SIG-M5 treated with dmso at 0.1 percent for 504 hours (cell line): ENCODE results near the gene ST7L.

Source experiments
- DNase-seq: peaks from one replicate; lab custom pipeline; 2025; ENCODE audit not compliant: unreplicated experiment; lab: John Stamatoyannopoulos, UW

ST7L gene

DNA sequence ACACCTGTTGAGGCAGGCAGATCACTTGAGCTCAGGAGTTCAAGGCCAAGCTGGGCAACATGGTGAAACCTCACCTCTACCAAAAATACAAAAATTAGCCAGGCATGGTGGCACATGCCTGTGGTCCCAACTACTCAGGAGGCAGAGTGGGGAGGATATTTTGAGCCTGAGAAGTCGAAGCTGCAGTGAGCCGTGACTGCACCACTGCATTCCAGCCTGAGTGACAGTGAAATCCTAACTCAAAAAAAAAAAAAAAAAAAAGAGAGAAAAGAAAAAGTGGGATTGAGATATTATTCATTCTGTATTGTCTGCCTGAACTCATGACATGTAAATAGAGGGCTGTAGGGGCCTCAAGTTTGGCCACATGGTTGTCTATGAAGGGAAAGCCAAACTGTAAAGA is 72.9 kb downstream of the ST7L start:
- DNase-seq = no peak

DNA sequence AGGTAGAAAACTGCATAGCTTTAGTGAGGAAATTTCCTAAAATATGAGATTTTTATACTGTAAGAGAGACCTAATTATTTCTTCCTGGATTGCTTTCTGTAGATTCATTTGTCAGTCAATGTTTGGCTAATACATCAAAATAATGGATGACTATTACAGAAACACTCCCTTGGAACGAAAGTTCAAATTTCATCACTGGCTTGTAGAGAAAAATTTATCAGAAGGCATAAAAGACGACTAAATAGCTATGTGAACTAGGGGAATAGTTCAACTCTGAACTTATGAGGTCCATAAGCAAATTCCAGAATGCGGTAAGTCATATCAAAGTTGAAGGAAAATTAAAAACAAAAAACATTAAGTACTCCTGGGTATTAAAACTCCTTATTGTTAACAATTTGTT is 74.2 kb downstream of the ST7L start:
- no peak for DNase-seq

DNA sequence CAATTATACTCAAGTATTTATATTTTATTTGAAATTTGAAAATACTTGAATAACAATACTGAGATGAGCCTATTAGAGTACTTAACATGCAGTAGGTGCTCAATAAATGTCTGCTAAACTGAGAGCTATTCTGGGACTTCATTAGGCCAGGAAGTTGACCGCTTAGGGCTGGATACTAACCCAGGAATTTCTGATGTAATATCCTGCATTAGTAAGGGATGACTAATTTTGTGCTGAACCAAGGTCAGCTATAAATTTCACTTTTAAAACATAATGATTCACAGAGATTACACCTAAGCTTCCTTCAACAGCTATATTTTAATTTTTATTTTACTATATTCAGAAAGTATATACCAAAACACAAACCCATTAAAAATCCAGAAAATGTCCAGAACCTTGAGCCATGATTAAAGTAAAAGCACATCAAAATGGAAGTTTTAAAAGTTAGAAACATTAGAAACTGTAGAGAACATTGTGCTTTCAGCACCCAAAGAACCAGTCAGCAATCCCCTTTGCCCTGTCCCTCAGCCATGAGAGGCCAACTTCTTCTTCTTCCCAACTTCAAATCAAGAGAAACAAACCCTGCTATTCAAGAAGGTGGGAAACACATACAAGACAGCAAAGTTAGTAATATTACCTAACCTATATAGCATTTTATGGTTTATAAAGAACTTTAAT is 74.8 kb downstream of the ST7L start:
- no peak for DNase-seq

DNA sequence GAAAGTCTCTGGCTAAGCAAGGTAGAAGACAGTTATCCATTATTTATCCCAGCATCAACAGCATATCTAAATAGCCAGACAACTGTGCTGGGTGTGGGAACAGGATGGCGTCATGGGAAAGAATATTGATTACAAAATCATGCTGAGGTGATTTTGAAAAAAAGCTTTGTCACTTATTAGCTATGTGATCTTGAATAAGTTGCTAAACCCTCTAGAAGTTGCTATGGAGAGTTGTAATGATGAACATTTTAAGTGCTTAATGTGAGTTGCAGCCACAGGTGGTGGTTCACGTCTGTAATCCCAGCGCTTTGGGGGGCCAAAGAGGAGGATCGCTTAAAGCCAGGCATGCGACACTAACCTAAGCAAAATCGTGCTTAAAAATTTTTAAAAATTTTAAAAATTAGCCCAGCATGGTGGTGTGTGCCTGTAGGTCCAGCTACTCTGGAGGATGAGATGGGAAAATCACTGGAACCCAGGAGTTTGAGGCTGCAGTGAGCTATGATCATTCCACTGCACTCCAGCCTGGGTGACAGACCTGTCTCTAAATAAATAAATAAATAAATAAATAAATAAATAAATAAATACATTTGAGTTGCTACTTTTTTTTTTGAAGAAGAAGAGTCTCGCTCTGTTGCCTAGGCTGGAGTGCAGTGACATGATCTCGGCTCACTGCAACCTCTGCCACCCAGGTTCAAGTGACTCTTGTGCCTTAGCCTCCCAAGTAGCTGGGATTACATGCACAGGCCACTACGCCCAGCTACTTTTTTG is 76.6 kb downstream of the ST7L start:
- DNase-seq = no peak

DNA sequence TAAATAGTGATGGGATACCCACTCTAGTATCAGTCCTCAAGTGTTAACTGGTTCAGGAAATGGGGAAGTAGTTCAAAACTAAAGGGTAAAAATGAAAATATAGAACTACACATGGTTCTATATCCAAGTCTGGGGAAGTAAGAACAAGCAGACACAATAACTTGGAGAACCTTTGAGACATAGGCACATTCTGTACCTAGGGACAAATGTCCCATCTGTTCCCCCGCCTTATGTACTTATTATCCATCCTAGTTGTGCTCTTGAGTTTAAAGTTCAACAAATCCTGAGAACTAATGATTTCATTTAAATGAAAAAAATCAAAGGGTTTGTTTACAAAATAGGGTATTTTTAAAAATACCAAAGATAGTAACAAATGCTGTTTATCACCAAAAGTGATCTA is 77.6 kb downstream of the ST7L start:
- DNase-seq = no peak

DNA sequence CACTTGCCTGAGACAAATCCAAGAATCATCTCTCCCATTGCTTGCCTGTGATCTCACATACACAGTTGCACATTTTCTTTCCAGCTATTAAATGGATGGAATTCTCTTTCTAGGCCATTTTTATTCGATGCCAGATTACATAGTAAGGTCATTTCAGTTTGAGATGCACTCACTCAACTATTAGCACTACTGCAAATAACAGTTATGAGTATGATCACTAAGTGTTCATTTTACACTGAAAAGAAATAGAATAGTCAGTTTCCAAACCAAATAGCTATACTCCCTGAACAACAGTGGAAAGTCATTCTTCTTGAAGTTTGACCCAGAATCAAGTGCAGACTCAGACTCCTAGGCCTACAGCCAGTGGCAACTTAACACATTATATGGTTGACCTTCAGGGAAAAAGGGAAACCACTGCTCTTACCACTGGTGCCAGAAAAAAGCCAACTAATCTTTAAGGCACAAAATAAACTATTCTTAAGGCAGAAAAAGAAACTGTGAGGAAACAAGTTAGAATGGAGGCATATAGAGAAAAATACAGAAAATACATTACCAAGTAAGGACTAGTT is 78.6 kb downstream of the ST7L start:
- no peak for DNase-seq

DNA sequence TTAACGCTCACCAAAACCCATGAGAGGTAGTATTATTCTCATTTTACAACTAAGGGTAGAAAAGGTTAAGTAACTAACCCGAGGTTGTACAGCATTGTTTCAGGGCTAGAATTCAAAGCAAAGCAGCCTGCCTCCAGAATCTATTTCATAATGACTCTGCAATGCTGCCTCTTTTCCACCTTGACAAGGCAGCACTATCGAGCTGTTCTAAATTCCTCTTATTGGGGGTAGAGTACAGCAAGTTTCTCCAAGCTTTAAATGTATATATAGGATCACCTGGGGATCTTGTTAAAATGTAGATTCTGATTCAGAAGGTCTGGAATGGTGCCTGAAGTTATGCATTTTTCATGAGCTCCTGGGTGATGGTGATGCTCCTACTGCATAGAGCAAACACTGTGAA is 80.1 kb downstream of the ST7L start:
- no peak for DNase-seq

DNA sequence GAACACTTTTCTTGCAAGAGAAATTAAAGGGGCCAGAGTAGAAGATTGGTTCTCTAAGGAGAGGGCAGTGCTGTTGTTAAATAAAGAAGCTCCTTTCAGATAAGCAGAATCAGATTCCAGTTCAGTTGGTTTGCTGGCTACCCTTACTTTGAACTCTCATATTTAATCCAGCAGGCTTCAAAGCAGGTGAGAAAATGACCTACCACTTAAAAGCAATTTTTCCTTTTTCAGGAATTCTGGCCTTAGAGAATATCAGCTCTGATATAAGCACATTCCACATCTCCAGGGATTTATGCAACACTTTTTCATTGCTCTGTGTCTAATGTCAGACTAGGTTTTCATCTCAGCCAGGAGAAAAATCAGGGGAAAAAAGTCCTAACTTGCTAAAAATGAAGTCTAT is 81.5 kb downstream of the ST7L start:
- DNase-seq = no peak

DNA sequence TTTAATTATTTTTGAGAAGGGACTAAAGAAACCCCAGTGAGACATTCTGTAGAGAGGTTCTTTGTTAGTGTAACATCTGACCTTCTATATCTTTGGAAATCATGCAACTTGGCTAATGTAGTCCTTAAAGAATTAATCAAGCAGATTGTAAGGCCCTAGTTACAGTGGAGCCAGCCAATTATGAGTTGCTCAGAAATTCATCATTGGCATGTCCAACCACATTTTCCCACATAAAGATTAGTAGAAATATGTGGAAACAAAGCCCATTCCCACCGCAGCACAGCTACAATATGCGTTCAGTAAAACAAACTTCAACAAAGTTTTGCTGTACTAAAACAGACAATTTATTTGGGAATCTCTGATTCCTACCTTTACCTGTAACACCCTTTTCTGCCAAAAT is 82.4 kb downstream of the ST7L start:
- no peak for DNase-seq

DNA sequence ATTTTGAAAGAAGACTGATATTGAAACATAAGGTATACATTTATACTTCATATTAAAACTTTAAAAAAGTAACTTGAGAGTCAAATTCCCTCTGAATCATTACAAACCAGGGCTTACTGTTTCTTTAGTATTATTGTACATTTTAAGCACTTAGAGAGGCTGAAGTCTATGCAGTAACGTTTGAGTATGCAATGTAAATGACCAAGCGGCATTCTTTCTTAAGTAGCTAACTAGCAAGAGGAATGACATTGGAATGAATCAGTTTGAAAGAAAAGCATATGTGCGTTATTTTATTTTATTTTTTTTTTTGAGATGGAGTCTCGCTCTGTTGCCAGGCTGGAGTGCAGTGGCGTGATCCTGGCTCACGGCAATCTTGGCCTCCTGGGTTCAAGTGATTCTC is 85.9 kb downstream of the ST7L start:
- DNase-seq = no peak

DNA sequence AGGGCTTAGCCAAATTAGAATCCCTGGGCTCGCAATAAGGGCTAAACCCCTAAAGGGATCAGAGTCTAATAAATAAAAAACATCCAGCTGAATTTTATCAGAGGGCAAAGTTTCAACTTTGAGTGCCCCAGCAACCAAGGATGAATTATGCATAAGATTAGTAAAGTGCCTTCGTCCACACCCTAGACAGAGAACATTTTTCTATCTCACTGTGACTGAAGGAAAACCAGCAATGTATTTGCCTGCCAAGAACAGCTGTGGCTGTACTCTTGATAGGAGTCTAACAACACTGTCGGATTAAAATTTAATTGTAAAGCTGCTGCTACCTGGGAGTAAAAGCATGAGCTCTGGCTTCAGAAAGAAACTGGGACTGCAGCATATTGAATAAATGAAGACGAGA is 86.9 kb downstream of the ST7L start:
- no peak for DNase-seq

DNA sequence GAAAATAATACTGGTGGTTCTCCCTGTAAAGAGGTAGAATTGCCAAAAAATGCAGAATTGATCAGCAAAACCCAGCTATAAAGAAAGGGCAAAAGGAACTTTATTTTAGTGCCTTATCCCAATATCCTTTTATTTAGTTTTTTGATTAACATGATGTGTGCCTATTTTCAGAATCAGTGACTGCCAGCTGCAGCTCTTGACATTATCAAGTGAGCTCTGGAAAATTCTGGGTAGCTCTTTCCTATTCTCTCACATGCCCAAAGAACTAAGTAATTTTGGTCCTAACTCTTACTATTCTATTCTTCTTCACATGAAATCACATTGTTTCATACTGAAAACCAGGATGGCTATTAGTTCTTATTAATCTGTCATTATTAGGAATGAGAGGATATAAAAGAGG is 88.1 kb downstream of the ST7L start:
- no peak for DNase-seq

DNA sequence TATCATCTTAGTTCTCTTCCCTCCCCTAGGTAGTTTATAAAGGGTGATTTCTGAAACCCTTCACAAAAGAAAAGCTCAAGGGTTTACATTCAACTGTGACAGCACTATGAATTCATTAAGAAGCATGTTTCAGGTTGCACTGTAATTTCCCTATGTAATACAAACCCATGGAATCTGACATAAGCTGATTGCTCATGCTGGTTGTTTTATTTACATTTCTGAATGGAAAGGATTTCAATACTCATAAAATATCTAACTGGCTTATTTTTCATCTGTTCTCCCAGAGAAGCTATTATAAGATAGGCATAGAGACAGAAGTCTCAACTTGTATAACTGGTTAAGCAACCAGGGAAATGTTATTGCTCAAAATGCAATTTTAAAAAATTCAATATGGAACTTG is 89.6 kb downstream of the ST7L start:
- no peak for DNase-seq

DNA sequence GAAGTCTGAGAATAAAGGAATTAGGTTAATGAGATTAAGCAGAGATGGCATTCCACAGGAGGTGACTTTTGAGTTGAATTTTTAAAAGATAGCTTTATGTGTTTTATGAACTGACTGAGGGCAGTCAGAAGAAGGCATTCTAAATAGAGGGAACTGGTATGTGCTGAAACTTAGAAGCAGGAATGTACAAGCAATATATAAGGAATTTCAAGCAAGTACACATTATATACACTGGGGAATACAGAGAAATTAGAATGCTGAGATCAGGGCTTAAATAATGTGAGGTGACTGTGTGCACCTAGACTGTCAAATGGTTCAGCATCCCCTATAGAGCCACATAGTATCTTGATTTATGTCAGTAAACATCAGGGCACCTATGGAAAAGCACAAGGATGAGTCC is 90.9 kb downstream of the ST7L start:
- no peak for DNase-seq

DNA sequence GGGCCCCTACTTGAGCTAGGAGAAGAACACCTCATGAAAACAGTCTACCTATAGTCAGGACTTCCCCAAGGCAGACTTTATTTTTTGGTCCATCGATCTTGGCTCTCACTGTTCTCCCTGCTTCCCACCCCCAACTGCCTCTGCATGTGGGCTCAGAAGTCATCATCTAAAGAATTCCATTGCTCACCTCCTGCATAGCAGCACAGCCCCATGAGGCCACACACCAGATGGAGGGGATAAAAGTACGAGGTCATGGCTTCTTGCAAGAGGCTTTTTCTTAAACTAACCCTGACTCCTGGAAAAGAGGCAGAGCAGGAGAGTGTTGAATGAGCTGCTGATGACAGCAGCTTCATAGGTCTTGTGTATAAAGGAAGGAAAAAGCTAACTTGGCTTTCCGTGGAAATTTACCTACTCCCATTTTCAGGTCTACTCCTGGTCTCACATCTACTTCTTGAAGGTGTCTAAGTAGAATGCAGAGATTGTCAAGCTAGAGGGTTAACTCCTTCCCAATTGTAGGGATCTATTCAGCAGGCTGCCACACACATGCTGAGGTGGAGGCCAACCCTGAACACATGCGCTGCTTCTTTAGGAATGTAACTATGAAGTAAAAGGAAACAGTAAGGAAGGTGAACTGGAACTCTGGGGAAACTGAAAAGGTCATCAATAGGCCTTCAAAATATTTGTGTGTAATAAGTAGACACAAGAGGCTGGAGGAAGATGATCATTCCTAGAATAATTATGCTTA is 91.5 kb downstream of the ST7L start:
- DNase-seq = no peak

DNA sequence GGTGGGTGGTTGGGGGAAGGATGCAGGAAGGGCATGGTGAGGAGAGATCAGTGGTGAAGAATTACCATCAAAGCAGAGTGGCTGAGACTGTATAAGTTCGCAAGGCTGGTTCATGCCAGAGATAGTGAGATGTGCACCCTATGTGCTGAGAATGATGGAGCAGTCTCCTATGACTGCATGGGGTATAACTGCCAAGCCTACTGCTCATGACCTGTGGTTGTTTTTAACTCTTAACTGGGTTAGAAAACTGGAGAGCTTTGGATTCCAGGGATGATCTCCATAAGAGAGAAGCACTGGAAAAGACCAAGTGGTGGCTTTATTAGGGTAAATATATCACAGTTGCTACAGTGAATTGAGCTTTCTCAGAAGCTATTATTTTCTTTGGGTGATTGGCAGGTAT is 94.0 kb downstream of the ST7L start:
- DNase-seq = no peak

DNA sequence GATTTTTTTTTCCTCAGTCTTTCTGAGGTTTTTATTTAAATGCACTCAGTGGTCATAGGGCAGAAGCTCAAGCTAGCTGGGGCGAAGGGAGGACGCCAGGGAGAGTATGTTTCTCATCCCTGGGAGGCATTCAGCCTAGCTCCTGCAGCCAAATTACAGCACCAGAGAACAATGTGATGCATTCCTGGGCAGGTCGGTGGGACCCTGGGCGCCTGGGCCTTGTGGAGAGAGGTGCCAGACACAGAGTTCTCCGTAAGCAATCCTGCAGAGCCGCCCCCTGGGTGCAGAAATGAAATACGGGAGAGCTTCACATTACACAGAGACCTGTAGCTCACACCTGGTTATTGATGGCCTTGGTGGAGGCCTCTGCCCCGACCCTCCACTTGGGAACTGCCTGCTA is 94.7 kb downstream of the ST7L start:
- DNase-seq = no peak

DNA sequence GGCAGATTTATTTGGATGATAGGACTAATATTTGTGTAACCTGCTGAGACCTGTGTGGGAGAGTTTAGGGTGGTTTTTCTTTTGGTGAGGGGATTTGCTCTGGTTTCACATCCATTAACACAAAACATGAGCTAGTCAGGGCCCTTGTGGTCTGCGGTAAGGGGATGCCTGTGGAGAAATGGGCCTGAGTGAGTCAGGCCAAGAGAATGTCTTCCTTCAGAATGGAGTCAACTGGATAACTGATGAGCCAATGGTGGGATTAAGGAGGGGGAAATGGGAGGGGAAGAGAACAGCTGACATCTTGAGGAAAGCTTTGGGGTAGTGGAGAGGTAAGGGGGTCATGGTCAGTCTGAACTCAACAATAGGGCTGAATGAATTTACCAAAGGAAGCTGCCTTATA is 96.3 kb downstream of the ST7L start:
- no peak for DNase-seq

DNA sequence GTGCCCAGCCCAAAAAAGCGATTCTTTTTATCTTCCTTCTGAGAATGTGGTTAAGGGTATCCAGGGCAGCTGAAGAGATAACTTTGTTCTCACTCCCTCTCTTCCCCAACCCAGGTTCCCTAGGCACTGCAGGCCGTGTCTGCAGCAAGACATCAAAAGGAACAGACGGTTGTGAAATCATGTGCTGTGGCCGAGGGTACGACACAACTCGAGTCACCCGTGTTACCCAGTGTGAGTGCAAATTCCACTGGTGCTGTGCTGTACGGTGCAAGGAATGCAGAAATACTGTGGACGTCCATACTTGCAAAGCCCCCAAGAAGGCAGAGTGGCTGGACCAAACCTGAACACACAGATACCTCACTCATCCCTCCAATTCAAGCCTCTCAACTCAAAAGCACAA is 98.8 kb downstream of the ST7L start:
- no peak for DNase-seq

DNA sequence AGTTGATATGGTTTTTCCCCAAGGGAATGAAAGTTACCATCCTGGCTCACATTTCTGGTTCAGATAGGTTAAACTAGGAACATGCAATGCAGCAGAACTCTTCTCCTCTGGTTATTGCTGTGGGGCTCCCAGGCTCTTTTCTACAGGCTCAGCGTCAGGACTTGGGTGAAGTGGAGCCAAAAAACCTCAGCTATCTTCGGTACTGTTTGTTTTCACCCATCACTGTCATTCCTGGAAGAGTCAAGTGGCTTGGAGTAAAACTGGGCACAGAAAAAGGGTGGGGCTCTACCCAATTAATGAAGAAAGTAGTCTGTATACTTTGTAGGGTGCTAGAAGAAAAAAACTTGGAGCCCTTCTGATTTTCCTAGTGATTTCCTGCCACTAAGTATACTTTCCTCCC is 100.8 kb downstream of the ST7L start:
- no peak for DNase-seq

DNA sequence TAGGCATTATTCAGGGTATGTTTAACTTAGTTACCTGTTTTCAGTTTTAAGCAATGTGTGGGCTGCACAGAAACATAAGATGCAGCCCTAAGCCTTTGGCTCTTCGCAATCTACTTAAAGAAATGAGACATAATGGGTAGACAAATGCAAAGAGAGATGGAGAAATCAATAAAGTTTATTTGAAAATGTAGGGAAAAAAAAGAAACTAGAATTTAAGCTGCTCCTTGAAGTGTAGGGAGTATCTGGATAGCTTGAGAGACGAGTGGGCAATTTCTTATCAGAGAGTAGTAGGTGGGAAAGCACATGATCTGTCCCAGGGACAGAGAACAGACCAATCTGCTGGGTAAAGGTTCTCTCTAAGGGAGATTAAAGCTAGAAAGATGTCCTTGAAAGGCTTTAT is 101.3 kb downstream of the ST7L start:
- DNase-seq = no peak

DNA sequence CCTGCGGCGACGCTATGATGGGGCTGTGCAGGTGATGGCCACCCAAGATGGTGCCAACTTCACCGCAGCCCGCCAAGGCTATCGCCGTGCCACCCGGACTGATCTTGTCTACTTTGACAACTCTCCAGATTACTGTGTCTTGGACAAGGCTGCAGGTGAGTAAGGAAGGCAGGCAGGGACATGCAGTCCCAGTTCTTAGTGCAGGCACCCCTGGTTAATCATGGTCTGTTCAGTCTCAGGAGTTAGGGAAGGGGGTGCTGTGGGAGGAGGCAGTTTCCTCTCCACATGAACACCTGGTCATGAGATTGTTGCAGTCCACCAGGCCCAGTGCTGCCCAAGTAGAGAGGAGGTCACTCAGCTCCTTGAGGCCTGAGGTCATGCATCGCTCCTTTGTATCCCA is 101.7 kb downstream of the ST7L start:
- DNase-seq = no peak
